Skin of body (tissue), 2 donors: ENCODE measurements around the gene PM20D1. TPM values are rescaled to one million over a fixed set of nuclear protein-coding genes. Genes with fewer than 3 reads are reported as not detected.
"Not testable (repeated sequence)": the region's sequence is repeated elsewhere in the genome, so short reads cannot be mapped to it uniquely, and the experiment has no call there.

Experiments
- DNase-seq: peaks from one replicate; lab custom pipeline; 2025; lab: John Stamatoyannopoulos, UW
- total RNA-seq: library from RNA; depleted of rRNA; stranded (reverse); fragments of >200 nt; gene quantifications from one replicate; pipeline ENCODE4 v1.2.3, GENCODE V29; 2014

The PM20D1 gene
- total RNA-seq, 1 donor from 2014 or later = 0.39 TPM

- DNase-seq = no peak
Measured at GRCh38 chr1:205842229-205842628, 7.7 kb downstream of the PM20D1 start.

GRCh38 chr1:205840146-205840923, 9.6 kb downstream of the PM20D1 start:
- DNase-seq = no peak

DNA sequence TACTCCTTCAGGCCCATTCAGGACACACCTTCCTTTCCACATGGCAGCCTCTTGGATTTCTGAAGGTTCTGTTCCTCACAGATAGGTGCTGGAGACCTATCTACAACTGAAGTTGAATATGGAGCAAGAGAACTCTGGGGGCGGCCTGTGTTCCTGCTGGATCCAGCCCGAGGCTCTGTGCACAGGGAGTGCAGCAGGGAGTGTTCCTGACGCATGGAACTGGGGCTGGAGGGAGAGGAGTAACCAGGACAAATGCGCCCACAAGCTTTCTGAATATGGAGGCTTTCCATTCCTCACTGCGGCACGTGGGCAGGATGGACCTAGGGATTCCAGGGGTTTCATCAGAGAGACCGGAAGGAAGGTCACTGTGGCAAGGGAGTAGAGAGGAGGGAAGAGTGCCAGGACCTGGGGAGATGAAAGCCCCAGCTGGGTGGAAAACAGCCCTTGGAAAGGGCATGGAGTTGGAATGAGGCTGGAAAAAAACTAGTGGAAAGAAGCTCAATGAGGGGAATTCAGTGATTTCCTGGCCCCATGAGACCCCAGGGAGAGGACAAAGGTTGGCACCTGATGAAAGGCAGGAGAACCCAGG, 12.5 kb downstream of the PM20D1 start:
- DNase-seq = no peak

GRCh38 chr1:205834751-205835150, 15.2 kb downstream of the PM20D1 start:
- DNase-seq = no peak

- DNase-seq = no peak
Measured at GRCh38 chr1:205832326-205832751, 17.6 kb downstream of the PM20D1 start.

DNA sequence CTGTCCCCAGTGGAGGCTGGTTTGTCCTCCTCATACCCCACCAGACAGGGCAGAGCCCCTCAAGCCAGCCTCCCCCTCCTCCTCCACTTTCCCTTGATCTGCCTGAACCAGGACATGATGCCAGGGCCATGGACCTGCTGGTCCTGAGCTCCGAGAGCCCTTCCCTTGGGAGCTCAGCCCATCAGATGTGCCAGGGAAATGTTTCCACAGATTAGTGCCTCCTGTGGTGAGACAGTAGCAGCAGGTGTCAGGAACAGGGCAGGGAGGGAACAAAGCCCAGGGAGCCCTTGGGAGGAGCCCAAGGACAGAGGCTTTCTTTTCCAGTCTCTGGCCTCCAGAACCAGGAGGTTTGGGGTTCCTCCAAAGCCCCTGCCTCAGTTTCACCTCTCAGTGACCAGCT, 22.3 kb downstream of the PM20D1 start:
- no peak for DNase-seq

DNA sequence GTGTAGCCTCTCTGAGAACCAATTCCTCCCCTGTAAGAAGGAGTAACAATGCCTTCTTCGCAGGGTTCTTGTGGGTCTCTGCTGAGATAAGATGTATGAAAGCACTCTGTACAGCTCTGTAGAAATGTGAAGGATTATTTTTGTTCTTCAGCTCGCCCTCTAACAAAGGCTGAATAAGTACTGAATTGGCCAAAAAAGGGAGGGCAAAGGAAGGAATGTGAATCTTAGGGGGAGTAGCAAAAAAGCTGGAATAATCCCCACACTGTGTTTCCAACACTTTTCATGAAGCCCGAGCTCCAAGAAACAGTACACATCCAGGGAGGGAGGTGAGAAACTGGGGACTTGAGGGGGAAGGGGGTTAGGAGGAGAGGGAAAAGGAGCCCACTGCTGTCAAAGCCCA, 22.9 kb downstream of the PM20D1 start:
- no peak for DNase-seq

DNA sequence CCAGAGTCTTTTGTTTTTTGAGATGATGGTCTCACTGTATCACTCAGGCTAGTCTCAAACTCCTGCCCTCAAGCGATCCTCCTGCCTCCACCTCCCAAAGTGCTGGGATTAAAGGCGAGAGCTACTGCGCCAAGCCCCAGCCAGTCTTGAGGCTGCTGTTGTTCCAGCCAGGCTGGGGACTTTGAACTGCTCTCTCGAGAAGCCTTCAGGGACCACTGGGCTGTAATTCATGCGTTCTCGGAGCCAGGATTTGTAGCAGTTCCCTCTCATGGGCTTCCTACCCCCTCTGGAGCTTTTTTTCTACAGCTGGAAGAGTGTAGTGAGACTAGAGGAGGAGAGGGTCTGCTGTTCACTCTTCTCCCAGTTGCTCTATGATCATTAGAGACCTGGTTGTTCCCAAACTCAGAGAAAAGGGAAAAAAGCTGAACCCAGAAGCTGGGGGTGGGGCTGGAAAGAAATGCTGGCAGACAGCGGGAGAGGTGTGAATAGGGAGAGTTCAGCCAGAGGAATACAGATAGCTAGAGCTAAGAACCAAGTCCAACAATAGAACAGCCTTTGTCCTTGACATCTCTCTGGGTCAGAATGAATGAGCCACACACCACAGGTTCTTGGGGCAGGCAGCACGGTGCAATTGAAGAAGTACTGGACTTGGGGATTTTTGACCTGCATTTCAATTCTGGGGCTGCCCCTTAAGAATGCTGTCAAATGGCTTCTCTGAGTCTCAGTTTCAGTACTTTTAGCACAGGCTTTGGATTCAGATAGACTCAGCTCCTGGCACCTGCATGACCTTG, 23.7 kb downstream of the PM20D1 start:
- DNase-seq = no peak

GRCh38 chr1:205824180-205824579, 25.8 kb downstream of the PM20D1 start:
- no peak for DNase-seq

GRCh38 chr1:205823260-205823659, 26.7 kb downstream of the PM20D1 start:
- not testable (repeated sequence) for DNase-seq

- no peak for DNase-seq
Measured at GRCh38 chr1:205822397-205822796, 27.5 kb downstream of the PM20D1 start.

- no peak for DNase-seq
Measured at GRCh38 chr1:205817988-205818387, 31.9 kb downstream of the PM20D1 start.

GRCh38 chr1:205817364-205817763, 32.6 kb downstream of the PM20D1 start:
- no peak for DNase-seq

DNA sequence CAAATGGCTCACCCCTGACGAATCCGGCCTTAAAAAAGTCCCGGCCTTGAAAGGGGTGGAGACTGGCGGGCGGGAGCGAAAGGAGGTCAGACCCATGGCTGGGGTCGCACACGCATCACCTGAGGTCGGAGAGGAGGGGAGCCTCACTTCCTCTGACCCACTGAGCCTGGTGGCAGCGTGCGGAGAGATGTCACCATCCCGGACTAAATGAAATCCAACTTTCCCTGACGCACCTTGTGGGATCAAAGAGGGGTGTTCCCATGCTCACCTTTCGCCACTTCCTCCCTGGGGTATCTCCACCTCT, 36.2 kb downstream of the PM20D1 start:
- no peak for DNase-seq

DNA sequence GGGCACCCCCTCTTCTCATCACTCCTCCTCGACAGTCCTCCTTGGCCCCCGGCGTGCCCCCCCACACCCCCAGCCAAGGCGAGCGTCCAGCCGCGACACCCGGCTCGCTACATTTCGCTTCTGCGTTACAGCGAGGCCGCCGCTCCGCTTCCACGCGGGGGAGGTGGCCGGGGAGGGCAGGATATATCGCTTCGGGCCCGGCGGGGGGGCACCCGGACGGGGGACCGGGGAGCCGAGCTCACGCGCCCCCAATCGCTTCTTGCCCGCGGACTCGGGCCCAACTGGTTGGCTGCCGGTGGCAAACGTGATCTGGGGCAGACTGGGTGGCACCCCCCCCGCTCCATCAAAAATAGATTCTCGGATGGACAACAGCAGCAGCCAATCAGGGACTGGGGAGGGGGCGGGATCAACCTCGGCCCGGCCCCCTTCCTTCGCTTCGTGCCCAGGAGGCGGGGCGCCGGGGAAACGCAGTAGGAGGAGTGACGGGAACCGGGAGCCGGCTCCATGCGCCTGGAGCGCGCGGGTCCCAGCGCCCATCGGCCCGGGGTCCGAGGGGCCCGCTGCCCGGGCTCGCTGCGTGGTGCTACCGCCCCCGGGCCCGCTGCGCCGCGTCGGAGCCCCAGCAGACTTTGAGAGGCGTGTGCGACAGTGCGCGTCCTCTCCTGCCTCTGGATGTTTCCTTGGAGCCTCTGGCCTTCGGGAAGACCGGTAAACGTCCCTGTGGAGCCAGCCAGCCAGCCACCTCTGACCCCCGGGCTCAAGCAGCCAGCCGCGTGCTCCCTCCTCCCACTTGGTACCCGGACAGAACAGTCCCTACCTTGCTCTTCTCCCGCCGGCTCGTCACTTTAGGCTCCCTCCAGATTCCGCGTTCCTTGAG, 36.8 kb downstream of the PM20D1 start, which contains the start of gene SLC41A1:
Gene SLC41A1 (minus strand): TSS at position 321 of the 877 bp plus-strand sequence. CDS start 2,757 bp downstream, outside the sequence.
- DNase-seq = peak; percentile 86

DNA sequence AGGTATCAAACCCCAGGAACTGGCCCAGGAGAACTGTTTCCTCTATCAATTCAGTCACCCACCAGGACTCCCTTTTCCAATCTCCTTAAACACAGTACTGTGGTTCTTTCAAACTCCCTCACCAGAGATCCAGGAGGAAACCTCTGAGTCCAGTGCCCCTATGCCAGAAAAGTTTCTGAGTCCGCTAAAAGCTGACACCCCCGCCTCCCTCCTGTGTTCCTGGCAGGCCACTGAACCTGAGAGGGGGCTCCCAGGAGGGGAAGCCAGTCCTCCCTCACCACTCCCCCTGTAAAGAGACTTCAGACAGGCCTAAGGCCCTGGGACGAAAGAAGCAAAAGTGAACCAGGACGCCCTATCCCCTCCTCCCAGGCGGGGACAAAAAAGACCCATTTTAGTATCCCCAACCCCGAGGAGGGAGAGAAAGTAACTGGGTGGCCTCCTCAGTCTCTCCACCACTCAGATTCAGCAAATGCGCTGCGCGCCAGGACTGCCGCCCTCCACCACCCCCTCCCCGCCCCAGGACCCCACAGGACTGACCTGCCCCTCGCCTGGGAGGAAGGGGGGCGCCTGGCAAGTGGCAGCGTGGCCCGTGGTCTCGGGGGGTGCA, 37.6 kb downstream of the PM20D1 start:
- no peak for DNase-seq

DNA sequence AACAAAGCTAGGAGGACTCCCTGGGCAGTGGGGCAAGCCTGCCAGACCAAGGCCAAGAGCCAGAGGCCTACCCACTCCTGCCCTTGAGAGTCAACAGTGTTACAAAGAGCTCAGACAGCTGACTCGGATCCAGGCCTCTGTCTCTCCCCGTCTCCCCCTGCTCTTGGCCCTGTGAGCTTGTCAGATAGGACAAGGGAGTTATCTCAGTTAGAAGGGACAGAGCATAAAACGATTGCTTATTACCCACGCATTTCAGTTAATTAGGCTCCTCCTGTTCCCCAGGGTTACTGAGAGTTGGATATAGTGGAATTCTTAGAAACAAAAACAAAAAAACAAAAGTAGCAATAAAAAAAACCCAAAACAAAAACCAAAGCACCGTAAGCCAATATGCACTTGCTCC, 38.3 kb downstream of the PM20D1 start:
- DNase-seq = no peak

DNA sequence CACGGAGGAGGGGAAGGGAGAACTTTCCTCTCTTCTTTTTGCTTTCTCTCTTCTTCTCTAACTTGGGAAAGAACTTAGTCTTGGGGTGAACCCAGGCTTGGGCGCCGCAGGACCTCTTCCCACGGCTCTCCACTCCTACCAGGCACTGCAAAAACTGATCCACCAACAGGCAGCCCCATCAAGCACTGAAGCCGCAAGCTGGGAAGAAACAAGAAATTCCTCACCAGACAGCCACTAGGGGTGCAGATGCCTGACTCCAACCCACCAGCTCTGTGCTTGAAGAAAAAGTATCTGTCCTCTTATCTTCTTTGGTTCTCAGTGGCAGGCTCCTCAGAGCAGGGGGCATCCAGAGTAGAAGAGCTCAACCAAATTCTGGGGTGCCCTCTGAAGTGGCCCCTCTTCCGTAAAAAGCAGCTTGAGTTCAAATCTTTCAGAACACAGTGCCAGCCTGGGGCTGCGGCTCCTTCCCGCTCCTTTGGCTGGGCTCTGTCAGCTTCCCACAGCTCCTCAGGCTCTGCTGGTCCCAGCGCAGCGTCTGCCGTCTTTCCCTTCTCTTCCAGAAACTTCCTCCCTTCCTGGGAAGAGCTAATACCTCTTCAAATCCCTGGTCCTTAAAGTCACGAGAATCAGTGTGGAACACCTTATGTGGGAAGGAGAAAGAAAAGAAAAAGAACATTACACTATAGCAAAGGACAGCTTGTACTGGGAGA, 39.3 kb downstream of the PM20D1 start:
- no peak for DNase-seq

- no peak for DNase-seq
Measured at GRCh38 chr1:205809942-205810345, 40.0 kb downstream of the PM20D1 start.

GRCh38 chr1:205809469-205809868, 40.5 kb downstream of the PM20D1 start:
- DNase-seq = no peak
